Right cardiac atrium (tissue), 5 donors: Measurements from ENCODE around the gene GOLGA8H. TPM values are rescaled to one million over a fixed set of nuclear protein-coding genes. Genes with fewer than 3 reads are reported as not detected.
A peak's percentile ranks its signal among the peaks of the same experiment; 100 is the strongest.
"Not testable (repeated sequence)": the region's sequence is repeated elsewhere in the genome, so short reads cannot be mapped to it uniquely, and the experiment has no call there.

Experiments used
- ATAC-seq, 2 donors: fragments of 200-7000 bp; cut with Tn5 transposase; one replicate each; pipeline versions ENCODE4 v1.8.0 to v1.9.1; 2020; ENCODE audit warnings: moderate library complexity in 2 of 2, mild to moderate bottlenecking in 1 of 2
- DNase-seq, 3 donors: peaks; one replicate each; pipeline ENCODE4 v3.0.0-alpha.2; 2020
- H3K27ac ChIP-seq: one replicate; pipeline ENCODE4 v1.5.1; 2013; ENCODE audit warnings: mild to moderate bottlenecking, low read length, control low read depth, moderate library complexity
- H3K27me3 ChIP-seq: one replicate; pipeline ENCODE4 v1.6.1; 2013; ENCODE audit not compliant: control insufficient read depth, insufficient read depth
- H3K4me1 ChIP-seq: one replicate; pipeline ENCODE4 v1.6.1; 2013; ENCODE audit warnings: low read length; ENCODE audit not compliant: control insufficient read depth, insufficient read depth
- H3K4me3 ChIP-seq: one replicate; pipeline ENCODE4 v1.5.1; 2013; ENCODE audit warnings: low read length, control low read depth
- H3K9me3 ChIP-seq: one replicate; pipeline ENCODE4 v1.6.1; 2013; ENCODE audit warnings: low read length; ENCODE audit not compliant: control insufficient read depth
- WGBS: extraction: QIAGEN DNeasy Blood & Tissue Kit; methylation state at CpG from one replicate; pipeline ENCODE4 v1.1.7; 2013; 5-methylcytosine and 5-hydroxymethylcytosine counted together
- intact Hi-C, 4 donors: fragments of 100-400 bp; cut with DNase I; formaldehyde crosslinking; loops; one replicate each; pipeline versions ENCODE4 v1.11.0 to v1.14.0; 2022 to 2023
- polyA plus RNA-seq: library from polyadenylated mRNA; stranded (reverse); fragments of 200-250 nt; gene quantifications from one replicate; pipeline ENCODE4 v1.2.3, GENCODE V29; 2013
- total RNA-seq, 4 donors: library from RNA; stranded (reverse); fragmentation: NEBNext Ultra II Directional; extraction: Animal tissue kit (Norgen Biotek cat#: 25700); gene quantifications; one replicate each; pipeline ENCODE4 v1.2.1, GENCODE V29; 2021
- donor health status: healthy with polysubstance abuse.
- donor health status: DM: no; HTN: yes; CAD: no.
- donor health status: DM: no; HTN: no; CAD: no.
- donor health status: DM: no; HTN: yes; CAD: no; lungs with severe emphysema.
- donor health status: DM: yes; HTN: yes; CAD: no.

The GOLGA8H gene
- total and polyA plus RNA-seq, 5 donors = 0.28 to 0.81 (median 0.79) TPM; not detected in 2

DNA sequence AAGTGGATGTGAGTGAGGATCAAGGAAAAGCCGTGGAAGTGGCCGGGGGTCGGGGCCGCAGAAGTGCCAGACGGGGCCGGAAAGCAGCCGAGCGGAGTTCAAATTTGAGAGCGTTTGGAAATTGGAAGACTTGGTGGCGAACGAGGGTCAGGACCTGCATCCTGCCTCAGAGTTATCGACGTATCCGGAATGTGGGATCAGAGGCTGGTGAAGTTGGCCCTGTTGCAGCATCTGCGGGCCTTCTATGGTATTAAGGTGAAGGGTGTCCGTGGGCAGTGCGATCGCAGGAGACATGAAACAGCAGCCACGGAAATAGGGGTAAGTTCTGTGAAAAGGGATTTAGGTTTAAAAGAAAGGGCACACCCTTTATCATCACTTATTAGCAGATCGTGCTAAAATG lies 22.8 kb downstream of the GOLGA8H start:
- H3K27me3 ChIP-seq, intact Hi-C loops, ATAC-seq, H3K4me1 ChIP-seq, H3K9me3 ChIP-seq, H3K27ac ChIP-seq: not testable (repeated sequence)
- DNase-seq = peak in 1 of 3 donors; percentile 24
- H3K4me3 ChIP-seq = peak overlapping the region; percentile 74
- under 1% methylated on average over 12 of the region's 20 CpGs for WGBS

DNA sequence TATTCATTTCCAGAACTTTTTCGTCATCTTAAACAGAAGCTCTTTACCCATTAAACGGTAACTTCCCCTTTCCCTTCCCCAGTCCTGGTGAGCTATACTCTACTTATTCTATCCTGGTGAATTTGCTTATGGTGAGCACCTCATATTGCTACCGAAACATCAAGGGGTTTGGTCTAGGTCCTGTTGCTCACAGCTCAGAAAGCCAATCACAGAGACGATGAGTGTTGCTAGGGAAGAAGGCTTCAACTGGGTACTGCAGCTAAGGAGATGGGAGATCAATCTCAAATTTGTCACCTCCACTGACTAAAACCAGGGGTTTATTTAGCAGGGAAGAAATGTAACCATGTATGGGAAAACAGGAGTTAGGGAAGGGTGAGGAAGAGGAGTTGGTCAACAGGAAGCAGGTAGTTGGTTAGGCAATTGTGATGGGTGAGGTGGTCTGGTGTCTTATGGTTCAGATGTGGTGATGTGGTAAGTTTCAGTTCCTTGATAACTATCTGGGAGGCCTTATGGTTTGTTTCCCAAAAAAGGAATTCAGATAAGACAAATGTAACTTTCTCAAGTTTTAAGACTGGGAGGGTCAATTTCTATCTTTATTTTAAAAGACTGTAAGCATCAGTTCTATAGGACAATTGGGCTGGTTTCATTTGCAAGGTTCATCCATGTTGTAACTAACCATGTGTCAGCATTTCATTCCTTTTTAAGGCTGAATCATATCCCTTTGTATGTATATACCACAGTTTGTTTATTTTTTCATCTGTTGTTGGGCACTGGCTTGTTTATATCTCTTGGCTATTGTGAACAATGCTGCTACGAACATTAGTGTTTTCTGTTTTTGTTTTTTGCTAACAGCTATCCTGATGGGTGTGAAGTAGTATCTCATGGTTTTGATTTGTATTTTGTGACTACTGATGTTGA lies 46.4 kb downstream of the GOLGA8H start:
- Histone ChIP-seq H3K4me3 (no peak overlapping the region), H3K27me3 (no peaks in the 10 kb centered on the region), H3K4me1 (no peaks in the 10 kb centered on the region), H3K27ac (no peak overlapping the region), H3K9me3 (no peaks in the 10 kb centered on the region)
- intact Hi-C loops = no loop called here
- WGBS = 89% methylated on average over 5 of the region's 5 CpGs
- DNase-seq = no peak
- ATAC-seq = no peak

DNA sequence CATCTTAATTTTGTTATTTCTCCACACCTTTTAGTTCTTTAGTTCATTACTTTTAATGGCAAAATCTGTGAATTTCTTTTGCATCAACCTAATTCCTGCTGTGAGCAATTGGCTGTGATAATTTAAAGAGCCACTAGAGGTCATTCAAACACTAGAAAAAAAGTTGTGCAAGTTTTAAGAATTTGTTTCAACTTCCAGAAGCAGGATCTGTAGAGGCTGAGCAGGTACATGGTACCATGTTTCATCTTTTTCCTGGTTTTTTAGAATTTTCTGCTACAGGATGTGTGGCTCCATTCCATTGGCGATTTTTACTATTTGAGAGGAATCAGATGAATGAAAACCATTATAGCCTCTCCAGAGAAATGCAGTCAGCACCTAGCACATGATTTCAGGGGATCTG lies 57.3 kb downstream of the GOLGA8H start:
- 82% methylated on average over 1 of the region's 1 CpG for WGBS
- H3K27me3 ChIP-seq, DNase-seq, H3K4me3 ChIP-seq, H3K9me3 ChIP-seq, H3K27ac ChIP-seq, ATAC-seq, H3K4me1 ChIP-seq: not testable (repeated sequence)
- intact Hi-C loops = loop anchor here in 1 of 4 donors (10.0 kb wide), 1 partner anchor 94 kb away; no protein-coding TSS in a partner anchor

Other genes starting within 250 kb of the GOLGA8H start
- gene CHRFAM7A, start 210.5 kb upstream of the GOLGA8H start, total RNA-seq = 1 to 10 TPM; 1.2 to 4.9 (median 1.9) TPM
- gene CHRFAM7A, start 210.5 kb upstream of the GOLGA8H start, polyA plus RNA-seq = 1.3 TPM
- gene GOLGA8R, start 189.8 kb upstream of the GOLGA8H start, total RNA-seq = 1 to 10 TPM; 2.8 to 6.0 (median 3.5) TPM
- gene GOLGA8R, start 189.8 kb upstream of the GOLGA8H start, polyA plus RNA-seq = 2.3 TPM
- gene GOLGA8Q, start 52.0 kb upstream of the GOLGA8H start, total RNA-seq = 1 to 10 TPM in 1 of 4 donors, under 1 TPM in 2, not detected in 1; 0.71 to 6.8 (median 0.79) TPM
- gene GOLGA8Q, start 52.0 kb upstream of the GOLGA8H start, polyA plus RNA-seq = 1.7 TPM